ENCODE data around the gene ETFB.

- TF ChIP-seq CTCF (IDR thresholded peaks at IDR 0.05; ENCODE audit: low read depth, low read length) (no peak), POLR2A (IDR thresholded peaks at IDR 0.05; ENCODE audit: extremely low read depth, insufficient read length) (no peak)
Measured at GRCh38 chr19:51377422-51377821, 11.2 kb upstream of the ETFB start.
